ENCODE data around the gene CBLN4. TPM values are rescaled to one million over a fixed set of nuclear protein-coding genes. Genes with fewer than 3 reads are reported as not detected.

Gene CBLN4
- polyA plus RNA-seq, 1 donor from 2014 or later: 0.14 TPM

DNA sequence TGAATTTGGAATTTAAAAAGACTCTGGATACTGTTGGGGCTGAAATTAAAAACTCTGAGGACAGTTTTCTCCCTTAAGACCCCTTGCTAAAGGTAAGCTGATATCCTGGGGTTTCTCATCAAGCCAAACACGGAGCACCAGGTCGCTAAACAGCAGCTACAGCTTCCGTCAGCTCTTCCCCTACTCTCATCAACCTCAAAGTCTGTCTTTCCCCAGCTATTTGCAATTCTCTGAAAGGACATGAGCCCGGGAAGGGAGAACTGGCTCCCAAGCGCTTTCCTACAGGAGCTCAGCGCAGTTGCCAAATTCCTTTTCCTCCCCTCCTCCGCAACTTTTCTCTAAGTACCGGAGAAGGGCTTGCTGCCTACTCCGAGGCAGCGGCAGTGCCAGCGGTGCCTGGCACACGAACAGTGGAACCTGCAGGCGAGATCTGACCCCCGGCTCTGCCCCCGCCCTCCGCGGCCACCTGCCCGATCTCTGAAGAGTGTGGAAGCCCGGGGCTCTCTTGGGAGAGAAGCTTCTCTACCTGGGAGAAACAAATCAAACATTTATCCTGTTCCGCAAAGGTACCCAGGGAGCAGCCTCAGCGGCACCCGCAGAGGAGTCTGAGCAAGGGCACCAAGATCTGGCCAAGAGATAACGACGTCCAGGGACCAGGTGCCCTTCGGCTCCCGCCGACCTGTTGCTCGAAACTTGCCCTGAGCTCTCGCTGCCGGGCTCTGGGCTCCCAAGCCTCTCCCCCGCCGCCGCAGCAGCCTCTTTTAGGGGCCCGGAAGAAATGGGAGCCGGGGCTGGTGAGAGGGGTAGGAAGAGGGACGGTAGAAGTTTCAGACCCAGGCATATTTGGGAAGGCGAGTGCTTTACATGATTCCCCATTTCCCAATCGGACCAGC, 2.2 kb downstream of the CBLN4 start:
- H3K27ac ChIP-seq (ENCODE audit: low read length): no peak overlapping the region
- no peak overlapping the region for H2AFZ ChIP-seq (ENCODE audit: low read depth, low read length)
- H3F3A ChIP-seq (ENCODE audit: insufficient read depth, low read length, poor library complexity, severe bottlenecking): no peaks in the 10 kb centered on the region
- no peaks in the 10 kb centered on the region for H3K79me2 ChIP-seq (replicated peaks; ENCODE audit: insufficient read depth, low read length)
- no peak overlapping the region for H3K9ac ChIP-seq (ENCODE audit: low read length)
- no peaks in the 10 kb centered on the region for H3K9me2 ChIP-seq (ENCODE audit: insufficient read depth, low read length)
- H3K4me2 ChIP-seq (ENCODE audit: low read length): no peak overlapping the region
- H4K20me1 ChIP-seq (ENCODE audit: insufficient read depth): no peaks in the 10 kb centered on the region
- peak overlapping the region; percentile 70 for H3K4me3 ChIP-seq (ENCODE audit: low read length)
- H3K9me3 ChIP-seq (ENCODE audit: low read length): no peaks in the 10 kb centered on the region
- no peaks in the 10 kb centered on the region for H3K36me3 ChIP-seq (ENCODE audit: insufficient read depth, low read length)
- H3K27me3 ChIP-seq (ENCODE audit: insufficient read depth, low read depth, low read length): peaks cover 74% of the 10 kb centered on the region
- TF ChIP-seq SMC3 (conservative IDR thresholded peaks at IDR 0.05; ENCODE audit: poor library complexity) (no peak), POLR2AphosphoS5 (IDR thresholded peaks at IDR 0.05) (no peak), RAD21 (conservative IDR thresholded peaks at IDR 0.05) (no peak), EP300 (conservative IDR thresholded peaks at IDR 0.05; ENCODE audit: poor library complexity, severe bottlenecking) (no peak), MXI1 (conservative IDR thresholded peaks at IDR 0.05; ENCODE audit: poor library complexity, severe bottlenecking) (no peak), EZH2 (IDR thresholded peaks at IDR 0.05; ENCODE audit: borderline replicate concordance, insufficient read depth, low read length, poor library complexity, severe bottlenecking) (no peak)
- TF ChIP-seq, protein P1, sequence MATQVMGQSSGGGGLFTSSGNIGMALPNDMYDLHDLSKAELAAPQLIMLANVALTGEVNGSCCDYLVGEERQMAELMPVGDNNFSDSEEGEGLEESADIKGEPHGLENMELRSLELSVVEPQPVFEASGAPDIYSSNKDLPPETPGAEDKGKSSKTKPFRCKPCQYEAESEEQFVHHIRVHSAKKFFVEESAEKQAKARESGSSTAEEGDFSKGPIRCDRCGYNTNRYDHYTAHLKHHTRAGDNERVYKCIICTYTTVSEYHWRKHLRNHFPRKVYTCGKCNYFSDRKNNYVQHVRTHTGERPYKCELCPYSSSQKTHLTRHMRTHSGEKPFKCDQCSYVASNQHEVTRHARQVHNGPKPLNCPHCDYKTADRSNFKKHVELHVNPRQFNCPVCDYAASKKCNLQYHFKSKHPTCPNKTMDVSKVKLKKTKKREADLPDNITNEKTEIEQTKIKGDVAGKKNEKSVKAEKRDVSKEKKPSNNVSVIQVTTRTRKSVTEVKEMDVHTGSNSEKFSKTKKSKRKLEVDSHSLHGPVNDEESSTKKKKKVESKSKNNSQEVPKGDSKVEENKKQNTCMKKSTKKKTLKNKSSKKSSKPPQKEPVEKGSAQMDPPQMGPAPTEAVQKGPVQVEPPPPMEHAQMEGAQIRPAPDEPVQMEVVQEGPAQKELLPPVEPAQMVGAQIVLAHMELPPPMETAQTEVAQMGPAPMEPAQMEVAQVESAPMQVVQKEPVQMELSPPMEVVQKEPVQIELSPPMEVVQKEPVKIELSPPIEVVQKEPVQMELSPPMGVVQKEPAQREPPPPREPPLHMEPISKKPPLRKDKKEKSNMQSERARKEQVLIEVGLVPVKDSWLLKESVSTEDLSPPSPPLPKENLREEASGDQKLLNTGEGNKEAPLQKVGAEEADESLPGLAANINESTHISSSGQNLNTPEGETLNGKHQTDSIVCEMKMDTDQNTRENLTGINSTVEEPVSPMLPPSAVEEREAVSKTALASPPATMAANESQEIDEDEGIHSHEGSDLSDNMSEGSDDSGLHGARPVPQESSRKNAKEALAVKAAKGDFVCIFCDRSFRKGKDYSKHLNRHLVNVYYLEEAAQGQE (IDR thresholded peaks at IDR 0.05; ENCODE audit: borderline replicate concordance): no peak
- TF ChIP-seq, protein P2, sequence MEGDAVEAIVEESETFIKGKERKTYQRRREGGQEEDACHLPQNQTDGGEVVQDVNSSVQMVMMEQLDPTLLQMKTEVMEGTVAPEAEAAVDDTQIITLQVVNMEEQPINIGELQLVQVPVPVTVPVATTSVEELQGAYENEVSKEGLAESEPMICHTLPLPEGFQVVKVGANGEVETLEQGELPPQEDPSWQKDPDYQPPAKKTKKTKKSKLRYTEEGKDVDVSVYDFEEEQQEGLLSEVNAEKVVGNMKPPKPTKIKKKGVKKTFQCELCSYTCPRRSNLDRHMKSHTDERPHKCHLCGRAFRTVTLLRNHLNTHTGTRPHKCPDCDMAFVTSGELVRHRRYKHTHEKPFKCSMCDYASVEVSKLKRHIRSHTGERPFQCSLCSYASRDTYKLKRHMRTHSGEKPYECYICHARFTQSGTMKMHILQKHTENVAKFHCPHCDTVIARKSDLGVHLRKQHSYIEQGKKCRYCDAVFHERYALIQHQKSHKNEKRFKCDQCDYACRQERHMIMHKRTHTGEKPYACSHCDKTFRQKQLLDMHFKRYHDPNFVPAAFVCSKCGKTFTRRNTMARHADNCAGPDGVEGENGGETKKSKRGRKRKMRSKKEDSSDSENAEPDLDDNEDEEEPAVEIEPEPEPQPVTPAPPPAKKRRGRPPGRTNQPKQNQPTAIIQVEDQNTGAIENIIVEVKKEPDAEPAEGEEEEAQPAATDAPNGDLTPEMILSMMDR (IDR thresholded peaks at IDR 0.05; ENCODE audit: poor library complexity, severe bottlenecking): no peak

DNA sequence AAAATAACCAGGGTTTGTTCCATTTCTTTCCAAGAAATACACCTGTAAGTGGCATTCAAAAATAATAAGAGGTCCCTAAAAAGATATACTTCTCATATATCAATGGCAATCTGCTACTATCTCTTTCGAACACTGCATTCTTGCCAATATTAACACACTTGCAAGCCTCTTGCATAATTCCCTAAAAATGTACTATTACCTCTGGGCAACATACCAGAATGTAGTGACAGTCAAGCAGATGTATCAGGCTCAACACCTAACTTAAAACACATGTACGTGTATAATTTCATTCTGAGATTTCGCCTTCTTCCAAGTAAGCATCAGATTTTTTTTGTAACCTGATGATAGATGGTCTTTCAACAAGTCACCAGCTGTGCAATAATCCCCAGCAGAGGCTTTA, 3.4 kb downstream of the CBLN4 start:
- no peaks in the 10 kb centered on the region for H3K9me2 ChIP-seq (ENCODE audit: insufficient read depth, low read length)
- H3K4me3 ChIP-seq (ENCODE audit: low read length): no peak overlapping the region
- peaks cover 61% of the 10 kb centered on the region for H3K27me3 ChIP-seq (ENCODE audit: insufficient read depth, low read depth, low read length)
- no peaks in the 10 kb centered on the region for H3K9me3 ChIP-seq (ENCODE audit: low read length)
- no peaks in the 10 kb centered on the region for H3K79me2 ChIP-seq (replicated peaks; ENCODE audit: insufficient read depth, low read length)
- no peaks in the 10 kb centered on the region for H4K20me1 ChIP-seq (ENCODE audit: insufficient read depth)
- H3F3A ChIP-seq (ENCODE audit: insufficient read depth, low read length, poor library complexity, severe bottlenecking): no peaks in the 10 kb centered on the region
- no peak overlapping the region for H3K9ac ChIP-seq (ENCODE audit: low read length)
- TF ChIP-seq EZH2 (IDR thresholded peaks at IDR 0.05; ENCODE audit: borderline replicate concordance, insufficient read depth, low read length, poor library complexity, severe bottlenecking) (no peak), MXI1 (conservative IDR thresholded peaks at IDR 0.05; ENCODE audit: poor library complexity, severe bottlenecking) (no peak), RAD21 (conservative IDR thresholded peaks at IDR 0.05) (no peak)
- no peak overlapping the region for H2AFZ ChIP-seq (ENCODE audit: low read depth, low read length)
- no peak overlapping the region for H3K27ac ChIP-seq (ENCODE audit: low read length)
- H3K36me3 ChIP-seq (ENCODE audit: insufficient read depth, low read length): no peaks in the 10 kb centered on the region
- no peak overlapping the region for H3K4me2 ChIP-seq (ENCODE audit: low read length)

Data from neural cell (in vitro differentiated cells).